Trophoblast cell (in vitro differentiated cells and primary cell): ENCODE data around the gene SIGLEC15.
A peak's percentile ranks its signal among the peaks of the same experiment; 100 is the strongest.

Source experiments
- DNase-seq, 2 donors: peaks; one replicate each; pipeline ENCODE4 v3.0.0-alpha.2; 2016
- H2AFZ ChIP-seq: 2 replicates; pipeline ENCODE4 v1.6.1; 2013; ENCODE audit warnings: low read length, moderate library complexity, mild to moderate bottlenecking; ENCODE audit not compliant: insufficient read depth, poor library complexity
- H2AK5ac ChIP-seq: 2 replicates; pipeline ENCODE4 v1.6.1; 2013; ENCODE audit warnings: mild to moderate bottlenecking, low read length
- H2BK120ac ChIP-seq: 2 replicates; pipeline ENCODE4 v1.6.1; 2013; ENCODE audit warnings: low read length, mild to moderate bottlenecking, moderate library complexity; ENCODE audit not compliant: insufficient read depth, poor library complexity
- H2BK12ac ChIP-seq: 2 replicates; pipeline ENCODE4 v1.6.1; 2013; ENCODE audit warnings: mild to moderate bottlenecking, low read length, moderate library complexity
- H2BK5ac ChIP-seq: 2 replicates; pipeline ENCODE4 v1.6.1; 2013; ENCODE audit warnings: low read length, low read depth, moderate library complexity, mild to moderate bottlenecking; ENCODE audit not compliant: poor library complexity
- H3K14ac ChIP-seq: 2 replicates; pipeline ENCODE4 v1.6.1; 2013; ENCODE audit warnings: mild to moderate bottlenecking, low read length
- H3K18ac ChIP-seq: 2 replicates; pipeline ENCODE4 v1.6.1; 2013; ENCODE audit warnings: mild to moderate bottlenecking, low read length
- H3K23ac ChIP-seq: 2 replicates; pipeline ENCODE4 v1.6.1; 2013; ENCODE audit warnings: low read length
- H3K27ac ChIP-seq: 2 replicates; pipeline ENCODE4 v1.5.1; 2013; ENCODE audit warnings: low read depth, mild to moderate bottlenecking, inconsistent platforms, low read length, moderate library complexity
- H3K27me3 ChIP-seq: 2 replicates; pipeline ENCODE4 v1.6.1; 2013; ENCODE audit warnings: inconsistent platforms, mild to moderate bottlenecking, low read length, moderate library complexity; ENCODE audit not compliant: insufficient read depth
- H3K36me3 ChIP-seq, 2 experiments: 1 replicate in 1 of 2; 2 replicates in 1 of 2; pipeline ENCODE4 v1.6.1; 2013; ENCODE audit warnings: low read length in 2 of 2, mild to moderate bottlenecking in 2 of 2, moderate library complexity in 1 of 2; ENCODE audit not compliant: insufficient read depth in 2 of 2, control insufficient read depth in 1 of 2
- H3K4ac ChIP-seq: 2 replicates; pipeline ENCODE4 v1.6.1; 2013; ENCODE audit warnings: low read depth, mild to moderate bottlenecking, low read length, moderate library complexity
- H3K4me1 ChIP-seq, 2 experiments: 1 replicate in 1 of 2; 2 replicates in 1 of 2; pipeline ENCODE4 v1.6.1; 2013; ENCODE audit warnings: low read length in 2 of 2, mild to moderate bottlenecking in 2 of 2, moderate library complexity in 1 of 2; ENCODE audit not compliant: insufficient read depth in 2 of 2, control insufficient read depth in 1 of 2
- H3K4me2 ChIP-seq: 2 replicates; pipeline ENCODE4 v1.6.1; 2013; ENCODE audit warnings: inconsistent platforms, mild to moderate bottlenecking, low read length, moderate library complexity
- H3K4me3 ChIP-seq: 2 replicates; pipeline ENCODE4 v1.5.1; 2013; ENCODE audit warnings: mild to moderate bottlenecking, low read depth, low read length, inconsistent platforms
- H3K79me1 ChIP-seq: one replicate; pipeline ENCODE4 v1.6.1; 2013; ENCODE audit warnings: low read length
- H3K79me2 ChIP-seq: 2 replicates; pipeline ENCODE4 v1.6.1; 2013; ENCODE audit warnings: low read length, mild to moderate bottlenecking; ENCODE audit not compliant: control insufficient read depth, insufficient read depth, poor library complexity
- H3K9ac ChIP-seq: 2 replicates; pipeline ENCODE4 v1.6.1; 2013; ENCODE audit warnings: mild to moderate bottlenecking, low read length
- H3K9me3 ChIP-seq: 2 replicates; pipeline ENCODE4 v1.6.1; 2013; ENCODE audit warnings: low read depth, mild to moderate bottlenecking, control low read depth, inconsistent platforms, low read length; ENCODE audit not compliant: insufficient read depth
- H4K12ac ChIP-seq: 2 replicates; pipeline ENCODE4 v1.6.1; 2013; ENCODE audit warnings: low read depth, mild to moderate bottlenecking, low read length, moderate library complexity
- H4K8ac ChIP-seq: 2 replicates; pipeline ENCODE4 v1.6.1; 2013; ENCODE audit warnings: low read depth, mild to moderate bottlenecking, low read length, moderate library complexity
- H4K91ac ChIP-seq: one replicate; pipeline ENCODE4 v1.6.1; 2013; ENCODE audit warnings: low read depth, mild to moderate bottlenecking, low read length, moderate library complexity
- WGBS: extraction: QIAGEN DNeasy Blood & Tissue Kit; methylation state at CpG from one replicate; pipeline ENCODE4 v1.1.7; 2013; ENCODE audit warnings: missing lambda C conversion rate; ENCODE audit not compliant: insufficient read length, insufficient coverage; ENCODE audit errors: extremely low coverage; 5-methylcytosine and 5-hydroxymethylcytosine counted together

The SIGLEC15 gene

DNA sequence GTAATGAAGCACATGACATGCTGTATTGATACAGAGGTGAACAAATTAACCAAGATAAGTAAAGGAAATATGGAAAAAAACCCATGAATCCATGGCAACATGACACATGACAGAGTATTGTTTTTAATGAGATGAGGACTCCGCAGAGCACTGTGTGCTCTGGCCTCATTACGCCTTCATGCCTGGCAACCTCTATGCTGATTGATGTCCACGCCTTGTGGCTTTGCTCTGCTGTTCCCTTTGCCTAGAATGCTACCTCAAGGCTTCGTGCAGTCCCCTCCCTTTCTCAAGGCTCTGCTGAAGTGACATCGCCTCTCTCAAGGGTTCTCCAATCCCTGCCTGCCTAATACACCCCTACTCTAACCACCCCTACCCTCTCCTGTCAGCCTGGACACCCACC is 8.4 kb downstream of the SIGLEC15 start:
- H2AK5ac ChIP-seq = no peak overlapping the region
- H3K4me2 ChIP-seq = no peak overlapping the region
- H3K27ac ChIP-seq = no peak overlapping the region
- H4K12ac ChIP-seq = no peak overlapping the region
- H2BK120ac ChIP-seq = no peak overlapping the region
- no peaks in the 10 kb centered on the region for H3K36me3 ChIP-seq
- no peak for DNase-seq
- H4K8ac ChIP-seq = no peak overlapping the region
- no peak overlapping the region for H2BK5ac ChIP-seq
- H3K18ac ChIP-seq = no peak overlapping the region
- no peak overlapping the region for H3K14ac ChIP-seq
- no peak overlapping the region for H3K4me3 ChIP-seq
- WGBS = no CpG with 5 or more reads among the region's 5 CpGs
- no peak overlapping the region for H2AFZ ChIP-seq
- no peak overlapping the region for H3K9ac ChIP-seq
- peak overlapping the region; percentile 4 for H3K23ac ChIP-seq
- H3K27me3 ChIP-seq = peaks cover 15% of the 10 kb centered on the region
- no peaks in the 10 kb centered on the region for H3K79me2 ChIP-seq
- no peak overlapping the region for H3K4ac ChIP-seq
- no peak overlapping the region for H2BK12ac ChIP-seq
- peaks cover 8 to 13% of the 10 kb centered on the region in 2 experiments for H3K4me1 ChIP-seq
- H3K9me3 ChIP-seq = no peaks in the 10 kb centered on the region
- no peaks in the 10 kb centered on the region for H3K79me1 ChIP-seq
- H4K91ac ChIP-seq = no peak overlapping the region

DNA sequence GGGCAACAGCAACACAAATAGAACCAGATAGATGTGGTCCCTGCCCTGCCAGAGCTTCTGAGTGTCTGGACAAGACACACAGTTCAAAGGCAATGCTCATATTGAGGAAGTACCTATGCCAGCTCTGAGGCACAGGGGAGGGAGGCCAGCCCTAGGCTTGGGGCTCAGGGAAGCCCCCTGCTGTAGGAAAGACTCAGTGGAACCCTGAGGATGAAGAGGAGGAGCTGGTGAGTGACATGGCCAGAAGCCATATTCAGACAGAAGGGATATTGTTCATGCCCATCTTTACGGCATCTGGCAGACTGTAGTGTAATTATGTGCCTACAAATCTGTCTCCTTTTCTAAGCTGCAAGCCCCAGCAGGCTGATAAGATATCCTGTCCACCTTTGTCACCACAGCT is 8.8 kb downstream of the SIGLEC15 start:
- no CpG with 5 or more reads among the region's 1 CpG for WGBS
- Histone ChIP-seq H2BK120ac (no peak overlapping the region), H3K4ac (no peak overlapping the region), H2AK5ac (no peak overlapping the region), H4K8ac (no peak overlapping the region), H3K4me1 (peaks cover 8 to 11% of the 10 kb centered on the region in 2 experiments), H2BK5ac (no peak overlapping the region), H2AFZ (no peak overlapping the region), H3K9ac (no peak overlapping the region), H3K27ac (no peak overlapping the region), H4K12ac (no peak overlapping the region), H3K36me3 (no peaks in the 10 kb centered on the region), H3K18ac (no peak overlapping the region), H2BK12ac (no peak overlapping the region), H3K14ac (no peak overlapping the region), H3K27me3 (peaks cover 15% of the 10 kb centered on the region), H3K9me3 (no peaks in the 10 kb centered on the region), H3K23ac (no peak overlapping the region), H3K4me2 (no peak overlapping the region), H3K4me3 (no peak overlapping the region), H4K91ac (no peak overlapping the region), H3K79me2 (no peaks in the 10 kb centered on the region), H3K79me1 (no peaks in the 10 kb centered on the region)
- no peak for DNase-seq

DNA sequence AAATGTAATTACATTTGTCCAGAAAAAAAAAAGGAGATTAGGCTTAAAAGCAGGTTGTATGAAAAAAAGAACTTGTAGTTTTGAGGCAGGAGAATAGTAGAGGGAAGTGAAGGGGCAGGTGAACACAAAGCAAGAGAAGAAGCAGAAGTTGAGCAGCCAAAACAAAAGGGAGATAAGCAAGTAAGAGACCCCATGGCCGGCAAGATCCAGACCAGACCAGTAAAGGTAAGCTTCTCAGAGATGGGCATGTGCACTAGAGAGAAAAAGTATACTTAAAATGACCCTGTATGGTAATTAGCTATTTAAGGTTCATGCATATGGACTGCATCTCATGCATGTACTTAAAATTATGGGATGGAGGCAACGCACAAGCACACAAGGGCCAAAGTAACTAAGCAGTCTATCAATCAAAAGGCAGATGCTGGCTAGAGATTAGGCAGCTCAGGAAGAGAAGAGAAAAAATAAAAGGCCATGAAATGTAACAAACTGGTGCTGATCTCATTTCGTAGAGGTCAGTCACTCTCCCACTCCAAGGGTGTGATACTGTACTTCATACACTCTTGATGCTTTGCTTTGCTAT is 9.7 kb downstream of the SIGLEC15 start:
- no peak overlapping the region for H3K27ac ChIP-seq
- H3K4me3 ChIP-seq = no peak overlapping the region
- no peaks in the 10 kb centered on the region for H3K36me3 ChIP-seq
- peaks cover 15% of the 10 kb centered on the region for H3K27me3 ChIP-seq
- H2AFZ ChIP-seq = no peak overlapping the region
- no peak overlapping the region for H4K8ac ChIP-seq
- H3K23ac ChIP-seq = no peak overlapping the region
- no peak overlapping the region for H3K4me2 ChIP-seq
- no peaks in the 10 kb centered on the region for H3K79me2 ChIP-seq
- no peaks in the 10 kb centered on the region for H3K9me3 ChIP-seq
- H3K79me1 ChIP-seq = no peaks in the 10 kb centered on the region
- H2BK120ac ChIP-seq = no peak overlapping the region
- no peak overlapping the region for H4K91ac ChIP-seq
- H2BK12ac ChIP-seq = no peak overlapping the region
- H3K9ac ChIP-seq = no peak overlapping the region
- H3K14ac ChIP-seq = no peak overlapping the region
- no peak overlapping the region for H2BK5ac ChIP-seq
- H2AK5ac ChIP-seq = no peak overlapping the region
- no peak overlapping the region for H4K12ac ChIP-seq
- no CpG with 5 or more reads among the region's 3 CpGs for WGBS
- peaks cover 2 to 5% of the 10 kb centered on the region in 2 experiments for H3K4me1 ChIP-seq
- no peak for DNase-seq
- no peak overlapping the region for H3K4ac ChIP-seq
- no peak overlapping the region for H3K18ac ChIP-seq

DNA sequence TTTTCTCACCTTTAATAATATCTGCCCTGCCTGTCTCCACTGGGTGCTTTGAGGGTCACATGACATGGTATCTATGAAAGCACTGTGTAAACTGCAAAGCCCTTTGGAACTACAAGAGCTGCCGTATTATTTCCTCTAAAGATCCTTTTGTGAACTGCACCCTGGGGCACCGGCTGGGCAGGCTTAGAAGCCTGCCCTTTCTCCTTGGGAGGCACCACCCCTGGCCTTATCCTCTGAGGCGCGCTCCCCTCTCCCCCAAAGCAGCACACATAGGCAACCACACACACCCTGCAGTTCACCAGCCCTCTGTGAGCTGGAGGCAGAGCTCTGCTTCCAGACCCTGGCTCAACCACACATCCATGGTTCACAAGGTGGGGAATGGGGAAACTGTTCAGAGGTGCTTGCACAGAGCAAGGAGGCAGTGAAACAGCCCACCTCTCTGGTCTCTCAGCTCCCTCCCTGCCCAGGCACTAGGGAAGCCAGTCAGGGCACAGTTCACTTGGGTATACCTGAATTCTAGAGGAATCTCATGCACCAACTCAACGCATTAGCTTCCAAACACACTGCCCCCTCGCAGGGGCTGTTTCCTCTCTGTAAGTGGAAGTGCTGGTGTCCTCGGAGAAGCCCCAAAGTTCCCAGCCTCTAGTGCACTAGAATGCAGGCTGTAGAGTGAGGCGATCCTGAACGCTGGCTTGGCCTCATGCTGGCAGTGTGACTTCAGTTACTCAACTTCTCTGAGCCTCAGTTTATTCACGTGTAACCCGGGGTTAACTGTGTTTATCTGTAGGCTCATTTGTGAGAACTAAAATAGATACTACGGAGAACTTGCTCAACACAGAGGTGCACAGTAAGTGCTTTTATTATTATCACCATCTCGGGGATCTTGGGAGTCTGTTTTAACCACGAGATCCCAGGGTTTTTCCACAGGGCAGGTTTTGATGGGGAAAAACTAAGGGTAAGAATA is 11.0 kb downstream of the SIGLEC15 start:
- no CpG with 5 or more reads among the region's 14 CpGs for WGBS

More for the DNA sequence above, 11.0 kb downstream of the SIGLEC15 start:
- Histone ChIP-seq H4K12ac (no peak overlapping the region), H2BK5ac (no peak overlapping the region), H3K4me2 (no peak overlapping the region), H3K27me3 (peaks cover 15% of the 10 kb centered on the region), H2BK120ac (no peak overlapping the region), H3K18ac (no peak overlapping the region), H3K4me1 (peaks cover 2 to 9% of the 10 kb centered on the region in 2 experiments), H3K36me3 (no peaks in the 10 kb centered on the region), H3K27ac (no peak overlapping the region), H3K79me2 (no peaks in the 10 kb centered on the region), H3K9ac (no peak overlapping the region), H3K9me3 (no peaks in the 10 kb centered on the region), H3K4me3 (no peak overlapping the region), H3K79me1 (no peaks in the 10 kb centered on the region), H3K23ac (no peak overlapping the region), H2BK12ac (no peak overlapping the region), H4K8ac (no peak overlapping the region), H4K91ac (no peak overlapping the region), H2AFZ (no peak overlapping the region), H2AK5ac (no peak overlapping the region), H3K4ac (no peak overlapping the region), H3K14ac (no peak overlapping the region)
- no peak for DNase-seq
